Esophagus squamous epithelium (tissue), 4 donors: ENCODE data around the gene CAPZA2.

Experiments
- POLR2A ChIP-seq, 4 donors: fragments of 450-650 bp; IDR thresholded peaks; one replicate each; pipeline ENCODE4 v1.6.1; 2017; ENCODE audit warnings: antibody characterized with exemption in 4 of 4, mild to moderate bottlenecking in 4 of 4, moderate library complexity in 3 of 4
- TF ChIP-seq, protein P1 (sequence below), 6 experiments: fragments of 450-650 bp in 4 of 6; fragments of 200-600 bp in 2 of 6; sonication (generic) in 2 of 6; IDR thresholded peaks; one replicate each; pipeline ENCODE4 v1.5.1; 2016 to 2019; ENCODE audit warnings: antibody characterized with exemption in 6 of 6, mild to moderate bottlenecking in 4 of 6, moderate library complexity in 4 of 6

DNA sequence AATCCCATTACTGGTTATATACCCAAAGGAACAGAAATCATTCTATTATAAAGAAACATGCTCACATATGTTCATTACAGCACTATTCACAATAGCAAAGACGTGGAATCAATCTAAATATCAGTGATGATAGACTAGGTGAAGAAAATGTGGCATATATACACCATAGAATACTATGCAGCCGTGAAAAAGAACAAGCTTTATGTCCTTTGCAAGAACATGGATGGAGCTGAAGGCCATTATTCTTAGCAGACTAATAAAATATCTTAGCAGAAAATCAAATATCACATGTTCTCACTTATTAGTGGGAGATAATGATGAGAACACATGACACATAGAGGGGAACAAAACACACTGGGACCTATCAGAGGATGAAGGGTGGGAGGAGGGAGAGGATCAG lies 38.8 kb downstream of the CAPZA2 start:
- TF ChIP-seq, protein P1, sequence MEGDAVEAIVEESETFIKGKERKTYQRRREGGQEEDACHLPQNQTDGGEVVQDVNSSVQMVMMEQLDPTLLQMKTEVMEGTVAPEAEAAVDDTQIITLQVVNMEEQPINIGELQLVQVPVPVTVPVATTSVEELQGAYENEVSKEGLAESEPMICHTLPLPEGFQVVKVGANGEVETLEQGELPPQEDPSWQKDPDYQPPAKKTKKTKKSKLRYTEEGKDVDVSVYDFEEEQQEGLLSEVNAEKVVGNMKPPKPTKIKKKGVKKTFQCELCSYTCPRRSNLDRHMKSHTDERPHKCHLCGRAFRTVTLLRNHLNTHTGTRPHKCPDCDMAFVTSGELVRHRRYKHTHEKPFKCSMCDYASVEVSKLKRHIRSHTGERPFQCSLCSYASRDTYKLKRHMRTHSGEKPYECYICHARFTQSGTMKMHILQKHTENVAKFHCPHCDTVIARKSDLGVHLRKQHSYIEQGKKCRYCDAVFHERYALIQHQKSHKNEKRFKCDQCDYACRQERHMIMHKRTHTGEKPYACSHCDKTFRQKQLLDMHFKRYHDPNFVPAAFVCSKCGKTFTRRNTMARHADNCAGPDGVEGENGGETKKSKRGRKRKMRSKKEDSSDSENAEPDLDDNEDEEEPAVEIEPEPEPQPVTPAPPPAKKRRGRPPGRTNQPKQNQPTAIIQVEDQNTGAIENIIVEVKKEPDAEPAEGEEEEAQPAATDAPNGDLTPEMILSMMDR (IDR thresholded peaks at IDR 0.05), result no peak
- no peak for TF ChIP-seq POLR2A (IDR thresholded peaks at IDR 0.05)
